SK-N-SH treated with all-trans-retinoic acid at 6 μM for 48 hours (cell line): ENCODE results near the gene TPH1.

Experiments
- POU6F1 ChIP-seq: fragments of 250-450 bp; sonication (Bioruptor Pico); IDR thresholded peaks from 2 replicates; pipeline ENCODE4 v1.8.0; 2021; ENCODE audit warnings: low read depth, mild to moderate bottlenecking, moderate library complexity, borderline replicate concordance
- ZFP30 ChIP-seq: fragments of 450-650 bp; formaldehyde crosslinking; IDR thresholded peaks from 2 replicates; pipeline ENCODE4 v1.5.0; 2022; ENCODE audit warnings: mild to moderate bottlenecking, moderate library complexity

- TF ChIP-seq ZFP30 (CRISPR knock-in tag) (no peak), POU6F1 (no peak)
Measured at GRCh38 chr11:18005376-18006129, 40.5 kb downstream of the TPH1 start.
